ENCODE data around the gene ZEB2.

GRCh38 chr2:144379851-144380311 lies 140.0 kb downstream of the ZEB2 start:
- TF ChIP-seq CTCF (IDR thresholded peaks at IDR 0.05; ENCODE audit: low read length) (no peak), EZH2 (IDR thresholded peaks at IDR 0.05; ENCODE audit: borderline replicate concordance, low read length) (no peak)
